GM18502 (cell line): ENCODE results near the gene TIMP1.

Experiments
- ATAC-seq: cut with Tn5 transposase; IDR thresholded peaks from one replicate; pipeline ENCODE4 v1.9.1; 2021; ENCODE audit warnings: mild to moderate bottlenecking; ENCODE audit not compliant: unreplicated experiment, poor library complexity

Gene TIMP1

GRCh38 chrX:47629419-47630200, 47.4 kb downstream of the TIMP1 start, which contains the start of gene CFP:
TSS of gene CFP (minus strand) at chrX:47629930. CDS start at chrX:47629844, 86 bp downstream.
- no peak for ATAC-seq

GRCh38 chrX:47631676-47632075, 49.4 kb downstream of the TIMP1 start:
- ATAC-seq: no peak

- ATAC-seq: no peak
Observed at GRCh38 chrX:47632666-47633065, 50.4 kb downstream of the TIMP1 start.

GRCh38 chrX:47633689-47634590, 51.7 kb downstream of the TIMP1 start:
- no peak for ATAC-seq

- no peak for ATAC-seq
Observed at GRCh38 chrX:47634871-47635575, 52.8 kb downstream of the TIMP1 start.
